ENCODE data around the gene GPSM3.

- TF ChIP-seq NFIC (IDR thresholded peaks at IDR 0.05; ENCODE audit: low read length) (no peak), SP1 (IDR thresholded peaks at IDR 0.05) (no peak), SP1 (CRISPR knock-in tag; IDR thresholded peaks at IDR 0.05) (no peak)
- TF ChIP-seq, protein P1, sequence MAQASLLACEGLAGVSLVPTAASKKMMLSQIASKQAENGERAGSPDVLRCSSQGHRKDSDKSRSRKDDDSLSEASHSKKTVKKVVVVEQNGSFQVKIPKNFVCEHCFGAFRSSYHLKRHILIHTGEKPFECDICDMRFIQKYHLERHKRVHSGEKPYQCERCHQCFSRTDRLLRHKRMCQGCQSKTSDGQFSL (CRISPR knock-in tag; IDR thresholded peaks at IDR 0.05): no peak
- TF ChIP-seq, protein P2, sequence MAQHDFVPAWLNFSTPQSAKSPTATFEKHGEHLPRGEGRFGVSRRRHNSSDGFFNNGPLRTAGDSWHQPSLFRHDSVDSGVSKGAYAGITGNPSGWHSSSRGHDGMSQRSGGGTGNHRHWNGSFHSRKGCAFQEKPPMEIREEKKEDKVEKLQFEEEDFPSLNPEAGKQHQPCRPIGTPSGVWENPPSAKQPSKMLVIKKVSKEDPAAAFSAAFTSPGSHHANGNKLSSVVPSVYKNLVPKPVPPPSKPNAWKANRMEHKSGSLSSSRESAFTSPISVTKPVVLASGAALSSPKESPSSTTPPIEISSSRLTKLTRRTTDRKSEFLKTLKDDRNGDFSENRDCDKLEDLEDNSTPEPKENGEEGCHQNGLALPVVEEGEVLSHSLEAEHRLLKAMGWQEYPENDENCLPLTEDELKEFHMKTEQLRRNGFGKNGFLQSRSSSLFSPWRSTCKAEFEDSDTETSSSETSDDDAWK (CRISPR knock-in tag; IDR thresholded peaks at IDR 0.05): no peak
Observed at GRCh38 chr6:32240686-32241085, 48.2 kb upstream of the GPSM3 start.
